ENCODE results near the gene ABCA5. TPM values are rescaled to one million over a fixed set of nuclear protein-coding genes. Genes with fewer than 3 reads are reported as not detected.

Gene ABCA5
- total and polyA plus RNA-seq, 4 donors, result 18.7 to 84.4 (median 48.8) TPM

DNA sequence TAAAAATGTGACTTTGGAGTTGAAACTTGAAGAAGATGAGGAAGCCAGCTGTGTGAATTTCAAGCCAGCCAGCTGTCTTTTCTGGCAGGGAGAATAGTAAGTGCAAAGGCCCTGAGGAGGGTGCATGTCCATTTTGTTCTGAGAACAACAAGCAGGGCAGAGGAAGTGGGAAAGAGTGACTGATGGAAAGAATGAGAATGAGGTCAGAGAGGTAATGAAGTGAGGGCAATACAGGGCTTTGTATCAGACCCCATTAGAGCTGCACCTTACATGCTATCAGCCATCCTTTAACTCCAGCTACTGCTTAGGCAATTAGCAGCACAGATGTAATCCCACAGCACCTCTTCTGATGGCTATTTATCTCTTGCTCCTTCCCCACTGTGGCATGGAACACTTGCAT is 34.2 kb upstream of the ABCA5 start:
- no peaks in the 10 kb centered on the region for H3K27me3 ChIP-seq (ENCODE audit: control insufficient read depth in 4 of 4, insufficient read depth in 4 of 4, low read length in 3 of 4)
- TF ChIP-seq FOXA2 (IDR thresholded peaks at IDR 0.05), result no peak
- no peak for TF ChIP-seq GABPA (IDR thresholded peaks at IDR 0.05 in 1 of 2, conservative IDR thresholded peaks at IDR 0.05 in 1 of 2)
- TF ChIP-seq YY1 (IDR thresholded peaks at IDR 0.05), result no peak
- no peak for TF ChIP-seq JUND (IDR thresholded peaks at IDR 0.05)
- TF ChIP-seq RAD21 (IDR thresholded peaks at IDR 0.05), result no peak
- TF ChIP-seq EGR1 (IDR thresholded peaks at IDR 0.05; ENCODE audit: low read depth in 2 of 2), result no peak
- TF ChIP-seq TAF1 (conservative IDR thresholded peaks at IDR 0.05), result no peak
- TF ChIP-seq, protein P1, sequence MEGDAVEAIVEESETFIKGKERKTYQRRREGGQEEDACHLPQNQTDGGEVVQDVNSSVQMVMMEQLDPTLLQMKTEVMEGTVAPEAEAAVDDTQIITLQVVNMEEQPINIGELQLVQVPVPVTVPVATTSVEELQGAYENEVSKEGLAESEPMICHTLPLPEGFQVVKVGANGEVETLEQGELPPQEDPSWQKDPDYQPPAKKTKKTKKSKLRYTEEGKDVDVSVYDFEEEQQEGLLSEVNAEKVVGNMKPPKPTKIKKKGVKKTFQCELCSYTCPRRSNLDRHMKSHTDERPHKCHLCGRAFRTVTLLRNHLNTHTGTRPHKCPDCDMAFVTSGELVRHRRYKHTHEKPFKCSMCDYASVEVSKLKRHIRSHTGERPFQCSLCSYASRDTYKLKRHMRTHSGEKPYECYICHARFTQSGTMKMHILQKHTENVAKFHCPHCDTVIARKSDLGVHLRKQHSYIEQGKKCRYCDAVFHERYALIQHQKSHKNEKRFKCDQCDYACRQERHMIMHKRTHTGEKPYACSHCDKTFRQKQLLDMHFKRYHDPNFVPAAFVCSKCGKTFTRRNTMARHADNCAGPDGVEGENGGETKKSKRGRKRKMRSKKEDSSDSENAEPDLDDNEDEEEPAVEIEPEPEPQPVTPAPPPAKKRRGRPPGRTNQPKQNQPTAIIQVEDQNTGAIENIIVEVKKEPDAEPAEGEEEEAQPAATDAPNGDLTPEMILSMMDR (IDR thresholded peaks at IDR 0.05; ENCODE audit: low read depth, low read length, missing input control), result no peak
- TF ChIP-seq RXRA (IDR thresholded peaks at IDR 0.05), result no peak
- no peak for TF ChIP-seq HNF4A (conservative IDR thresholded peaks at IDR 0.05)
- TF ChIP-seq NR2F2 (IDR thresholded peaks at IDR 0.05), result no peak
- no peak for TF ChIP-seq SP1 (IDR thresholded peaks at IDR 0.05)
- TF ChIP-seq, protein P2, sequence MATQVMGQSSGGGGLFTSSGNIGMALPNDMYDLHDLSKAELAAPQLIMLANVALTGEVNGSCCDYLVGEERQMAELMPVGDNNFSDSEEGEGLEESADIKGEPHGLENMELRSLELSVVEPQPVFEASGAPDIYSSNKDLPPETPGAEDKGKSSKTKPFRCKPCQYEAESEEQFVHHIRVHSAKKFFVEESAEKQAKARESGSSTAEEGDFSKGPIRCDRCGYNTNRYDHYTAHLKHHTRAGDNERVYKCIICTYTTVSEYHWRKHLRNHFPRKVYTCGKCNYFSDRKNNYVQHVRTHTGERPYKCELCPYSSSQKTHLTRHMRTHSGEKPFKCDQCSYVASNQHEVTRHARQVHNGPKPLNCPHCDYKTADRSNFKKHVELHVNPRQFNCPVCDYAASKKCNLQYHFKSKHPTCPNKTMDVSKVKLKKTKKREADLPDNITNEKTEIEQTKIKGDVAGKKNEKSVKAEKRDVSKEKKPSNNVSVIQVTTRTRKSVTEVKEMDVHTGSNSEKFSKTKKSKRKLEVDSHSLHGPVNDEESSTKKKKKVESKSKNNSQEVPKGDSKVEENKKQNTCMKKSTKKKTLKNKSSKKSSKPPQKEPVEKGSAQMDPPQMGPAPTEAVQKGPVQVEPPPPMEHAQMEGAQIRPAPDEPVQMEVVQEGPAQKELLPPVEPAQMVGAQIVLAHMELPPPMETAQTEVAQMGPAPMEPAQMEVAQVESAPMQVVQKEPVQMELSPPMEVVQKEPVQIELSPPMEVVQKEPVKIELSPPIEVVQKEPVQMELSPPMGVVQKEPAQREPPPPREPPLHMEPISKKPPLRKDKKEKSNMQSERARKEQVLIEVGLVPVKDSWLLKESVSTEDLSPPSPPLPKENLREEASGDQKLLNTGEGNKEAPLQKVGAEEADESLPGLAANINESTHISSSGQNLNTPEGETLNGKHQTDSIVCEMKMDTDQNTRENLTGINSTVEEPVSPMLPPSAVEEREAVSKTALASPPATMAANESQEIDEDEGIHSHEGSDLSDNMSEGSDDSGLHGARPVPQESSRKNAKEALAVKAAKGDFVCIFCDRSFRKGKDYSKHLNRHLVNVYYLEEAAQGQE (IDR thresholded peaks at IDR 0.05), result no peak
- no peak for TF ChIP-seq FOXA1 (IDR thresholded peaks at IDR 0.05)
- no peak for TF ChIP-seq HNF4G (IDR thresholded peaks at IDR 0.05)
- TF ChIP-seq, protein P3, sequence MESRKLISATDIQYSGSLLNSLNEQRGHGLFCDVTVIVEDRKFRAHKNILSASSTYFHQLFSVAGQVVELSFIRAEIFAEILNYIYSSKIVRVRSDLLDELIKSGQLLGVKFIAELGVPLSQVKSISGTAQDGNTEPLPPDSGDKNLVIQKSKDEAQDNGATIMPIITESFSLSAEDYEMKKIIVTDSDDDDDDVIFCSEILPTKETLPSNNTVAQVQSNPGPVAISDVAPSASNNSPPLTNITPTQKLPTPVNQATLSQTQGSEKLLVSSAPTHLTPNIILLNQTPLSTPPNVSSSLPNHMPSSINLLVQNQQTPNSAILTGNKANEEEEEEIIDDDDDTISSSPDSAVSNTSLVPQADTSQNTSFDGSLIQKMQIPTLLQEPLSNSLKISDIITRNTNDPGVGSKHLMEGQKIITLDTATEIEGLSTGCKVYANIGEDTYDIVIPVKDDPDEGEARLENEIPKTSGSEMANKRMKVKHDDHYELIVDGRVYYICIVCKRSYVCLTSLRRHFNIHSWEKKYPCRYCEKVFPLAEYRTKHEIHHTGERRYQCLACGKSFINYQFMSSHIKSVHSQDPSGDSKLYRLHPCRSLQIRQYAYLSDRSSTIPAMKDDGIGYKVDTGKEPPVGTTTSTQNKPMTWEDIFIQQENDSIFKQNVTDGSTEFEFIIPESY (IDR thresholded peaks at IDR 0.05), result no peak
- TF ChIP-seq, protein P4, sequence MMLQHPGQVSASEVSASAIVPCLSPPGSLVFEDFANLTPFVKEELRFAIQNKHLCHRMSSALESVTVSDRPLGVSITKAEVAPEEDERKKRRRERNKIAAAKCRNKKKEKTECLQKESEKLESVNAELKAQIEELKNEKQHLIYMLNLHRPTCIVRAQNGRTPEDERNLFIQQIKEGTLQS (IDR thresholded peaks at IDR 0.05), result no peak
- H3K36me3 ChIP-seq (ENCODE audit: control insufficient read depth in 4 of 4, insufficient read depth in 3 of 4, low read depth in 1 of 4, low read length in 3 of 4), result no peaks in the 10 kb centered on the region
- no peak for DNase-seq (ENCODE audit: low spot score)
- H3K4me1 ChIP-seq (ENCODE audit: control insufficient read depth in 4 of 4, insufficient read depth in 4 of 4, low read length in 3 of 4), result no peaks in the 10 kb centered on the region
- no peak overlapping the region for H3K9ac ChIP-seq (ENCODE audit: low read depth in 1 of 2, low read length in 2 of 2)
- H3K9me3 ChIP-seq (ENCODE audit: control insufficient read depth in 4 of 4, low read length in 3 of 4), result no peaks in the 10 kb centered on the region
- no peak overlapping the region for H3K4me3 ChIP-seq (ENCODE audit: low read depth in 1 of 3, low read length in 3 of 3)
- H3K27ac ChIP-seq (ENCODE audit: low read depth in 1 of 2, low read length in 2 of 2), result no peak overlapping the region

All from liver (tissue), 9 donors.